ENCODE data around the gene GMIP. TPM values are rescaled to one million over a fixed set of nuclear protein-coding genes. Genes with fewer than 3 reads are reported as not detected.

Gene GMIP
- total and polyA plus RNA-seq, 2 of the 13 experiments (the other 11 are each of a cell fraction or from before 2014, with no cell fraction given): 1.5 to 1.8 TPM

GRCh38 chr19:19668230-19669012 lies 25.0 kb upstream of the GMIP start, which contains the start of gene ZNF101 (continued):
- TF ChIP-seq ZBTB10 (CRISPR knock-in tag; IDR thresholded peaks at IDR 0.05; ENCODE audit: borderline replicate concordance) (peak; percentile 69), SIX1 (CRISPR knock-in tag; IDR thresholded peaks at IDR 0.05; ENCODE audit: borderline replicate concordance) (no peak; the same call in 1 of the 2 replicates), MXD4 (CRISPR knock-in tag; IDR thresholded peaks at IDR 0.05) (peak; percentile 50; the same call in 1 of the 2 replicates), MXD3 (CRISPR knock-in tag; IDR thresholded peaks at IDR 0.05) (peak; percentile 56; the same call in 1 of the 2 replicates), ZNF788 (CRISPR knock-in tag; IDR thresholded peaks at IDR 0.05; ENCODE audit: borderline replicate concordance) (0 out of 2 replicates have a peak, but pooled peaks have one; percentile 21), MEIS2 (CRISPR knock-in tag; IDR thresholded peaks at IDR 0.05) (peak; percentile 98), NFYB (CRISPR knock-in tag; IDR thresholded peaks at IDR 0.05) (peak; percentile 96), ZNF589 (CRISPR knock-in tag; conservative IDR thresholded peaks at IDR 0.05) (0 out of 2 replicates have a peak, but pooled peaks have one; percentile 48), ZHX1 (CRISPR knock-in tag; IDR thresholded peaks at IDR 0.05; ENCODE audit: low read depth) (peak; percentile 8; the same call in 1 of the 2 replicates), U2AF1 (optimal IDR thresholded peaks at IDR 0.05; ENCODE audit: low read depth, low read length) (peak; percentile 64), NFATC3 (CRISPR knock-in tag; IDR thresholded peaks at IDR 0.05) (no peak), SRF (IDR thresholded peaks at IDR 0.05; ENCODE audit: low read depth, low read length) (no peak), CREM (IDR thresholded peaks at IDR 0.05) (peak; percentile 81), CREM (CRISPR knock-in tag; IDR thresholded peaks at IDR 0.05) (no peak), IKZF1 (IDR thresholded peaks at IDR 0.05) (no peak), MTERF4 (CRISPR knock-in tag; IDR thresholded peaks at IDR 0.05) (0 out of 2 replicates have a peak, but pooled peaks have one; percentile 54), NR2F1 (CRISPR knock-in tag; IDR thresholded peaks at IDR 0.05) (peak; percentile 43 to 57; a peak in 2 of 4 replicates), DMAP1 (CRISPR knock-in tag; IDR thresholded peaks at IDR 0.05) (peak; percentile 70), MLX (CRISPR knock-in tag; IDR thresholded peaks at IDR 0.05) (peak; percentile 41; the same call in 1 of the 2 replicates), HMGA1 (CRISPR knock-in tag; conservative IDR thresholded peaks at IDR 0.05) (no peak), ZNF737 (CRISPR knock-in tag; IDR thresholded peaks at IDR 0.05; ENCODE audit: borderline replicate concordance) (no peak), ZNF546 (CRISPR knock-in tag; conservative IDR thresholded peaks at IDR 0.05) (0 out of 2 replicates have a peak, but pooled peaks have one; percentile 47), GZF1 (CRISPR knock-in tag; IDR thresholded peaks at IDR 0.05) (no peak)

All from HepG2 (cell line).